Keratinocyte (primary cell): Measurements from ENCODE around the gene ZMAT3. TPM values are rescaled to one million over a fixed set of nuclear protein-coding genes. Genes with fewer than 3 reads are reported as not detected.
A peak's percentile ranks its signal among the peaks of the same experiment; 100 is the strongest.
"Not testable (repeated sequence)": the region's sequence is repeated elsewhere in the genome, so short reads cannot be mapped to it uniquely, and the experiment has no call there.

ENCODE experiments used
- DNase-seq: peaks from one replicate; pipeline ENCODE4 v3.0.0-alpha.2; 2011; ENCODE audit warnings: low read depth, missing footprints, low spot score
- FAIRE-seq: peaks from 2 replicates; lab custom pipeline; 2011; peaks lifted over from hg19 to GRCh38; lab: Jason Lieb, UNC
- H2AFZ ChIP-seq: 2 replicates; pipeline ENCODE4 v1.6.0; 2012; ENCODE audit warnings: low read length, control low read depth, inconsistent platforms; ENCODE audit not compliant: control insufficient read depth
- H3K27ac ChIP-seq: 2 replicates; pipeline ENCODE4 v1.5.1; 2011; ENCODE audit warnings: low read length; ENCODE audit not compliant: control insufficient read depth, insufficient read depth
- H3K27me3 ChIP-seq: 3 replicates; pipeline ENCODE4 v1.6.0; 2011; ENCODE audit warnings: low read length; ENCODE audit not compliant: control insufficient read depth, insufficient read depth; ENCODE audit errors: extremely low read depth
- H3K36me3 ChIP-seq, 2 experiments: 2 replicates in 1 of 2; 3 replicates in 1 of 2; pipeline ENCODE4 v1.5.1; 2011; ENCODE audit warnings: low read length in 2 of 2, mild to moderate bottlenecking in 1 of 2; ENCODE audit not compliant: control insufficient read depth in 2 of 2, insufficient read depth in 2 of 2; ENCODE audit errors: extremely low read depth in 1 of 2
- H3K4me1 ChIP-seq: 3 replicates; pipeline ENCODE4 v1.5.1; 2011; ENCODE audit warnings: low read length; ENCODE audit not compliant: control insufficient read depth, insufficient read depth; ENCODE audit errors: extremely low read depth
- H3K4me2 ChIP-seq: 3 replicates; pipeline ENCODE4 v1.6.0; 2011; ENCODE audit warnings: low read depth, low read length; ENCODE audit not compliant: control insufficient read depth, insufficient read depth; ENCODE audit errors: extremely low read depth
- H3K4me3 ChIP-seq, 3 experiments: fragments of 200-600 bp in 1 of 3; sonication (generic) in 1 of 3; 2 replicates in 2 of 3; 3 replicates in 1 of 3; pipeline ENCODE4 v1.5.1; 2011 to 2016; ENCODE audit warnings: low read length in 3 of 3, mild to moderate bottlenecking in 3 of 3, control low read depth in 2 of 3, inconsistent platforms in 1 of 3, low read depth in 1 of 3, mixed read lengths in 1 of 3, mixed run types in 1 of 3, moderate library complexity in 1 of 3; ENCODE audit not compliant: control insufficient read depth in 2 of 3, insufficient read depth in 2 of 3; ENCODE audit errors: extremely low read depth in 1 of 3
- H3K79me2 ChIP-seq: 2 replicates; pipeline ENCODE4 v1.6.0; 2012; ENCODE audit warnings: low read length; ENCODE audit not compliant: control insufficient read depth, insufficient read depth
- H3K9ac ChIP-seq: 3 replicates; pipeline ENCODE4 v1.6.0; 2011; ENCODE audit warnings: low read length; ENCODE audit not compliant: control insufficient read depth, insufficient read depth; ENCODE audit errors: extremely low read depth
- H3K9me1 ChIP-seq: 3 replicates; pipeline ENCODE4 v1.6.0; 2011; ENCODE audit warnings: low read length; ENCODE audit not compliant: control insufficient read depth, insufficient read depth; ENCODE audit errors: extremely low read depth
- H3K9me3 ChIP-seq: 2 replicates; pipeline ENCODE4 v1.5.1; 2012; ENCODE audit warnings: low read depth, low read length; ENCODE audit not compliant: control insufficient read depth
- H4K20me1 ChIP-seq: 3 replicates; pipeline ENCODE4 v1.6.0; 2011; ENCODE audit warnings: low read length; ENCODE audit not compliant: control insufficient read depth, insufficient read depth; ENCODE audit errors: extremely low read depth
- EZH2 ChIP-seq: IDR thresholded peaks from one replicate; pipeline ENCODE4 v1.6.1; 2012; ENCODE audit warnings: inconsistent platforms, mild to moderate bottlenecking, low read length, moderate library complexity
- dilution Hi-C: fragments of 300-500 bp; cut with MboI; formaldehyde crosslinking; loops from one replicate; pipeline ENCODE4 v1.7.0; 2020; ENCODE audit warnings: low sequenced_read_pairs; ENCODE audit not compliant: extremely low pct_ligation_motif_present
- polyA plus RNA-seq, 5 experiments: library from polyadenylated mRNA; depleted of rRNA in 3 of 5; stranded (reverse) in 3 of 5; stranded (forward) in 1 of 5; unstranded in 1 of 5; fragments of >200 nt; gene quantifications; 1 replicate in 1 of 5; 2 replicates in 3 of 5; 3 replicates in 1 of 5; pipeline versions ENCODE4 v1.2.1 to v1.2.3, GENCODE V29; 2011 to 2012; ENCODE audit warnings: missing spikeins in 2 of 5, low read depth in 1 of 5, low replicate concordance in 1 of 5
- TF ChIP-seq, protein P1 (sequence below), 3 experiments: IDR thresholded peaks in 1 of 3; conservative IDR thresholded peaks in 1 of 3; optimal IDR thresholded peaks in 1 of 3; 2 replicates in 2 of 3; 3 replicates in 1 of 3; pipeline versions ENCODE3 to v1.5.1; 2011; ENCODE audit warnings: low read length in 3 of 3, mild to moderate bottlenecking in 3 of 3, moderate library complexity in 2 of 3, control low read depth in 1 of 3, inconsistent platforms in 1 of 3; ENCODE audit not compliant: insufficient read depth in 2 of 3; ENCODE audit errors: extremely low read depth in 1 of 3

Gene ZMAT3
- polyA plus RNA-seq, 1 donor (not counting 4 experiments of a cell fraction or from before 2014, with no cell fraction given), result 15.5 TPM

DNA sequence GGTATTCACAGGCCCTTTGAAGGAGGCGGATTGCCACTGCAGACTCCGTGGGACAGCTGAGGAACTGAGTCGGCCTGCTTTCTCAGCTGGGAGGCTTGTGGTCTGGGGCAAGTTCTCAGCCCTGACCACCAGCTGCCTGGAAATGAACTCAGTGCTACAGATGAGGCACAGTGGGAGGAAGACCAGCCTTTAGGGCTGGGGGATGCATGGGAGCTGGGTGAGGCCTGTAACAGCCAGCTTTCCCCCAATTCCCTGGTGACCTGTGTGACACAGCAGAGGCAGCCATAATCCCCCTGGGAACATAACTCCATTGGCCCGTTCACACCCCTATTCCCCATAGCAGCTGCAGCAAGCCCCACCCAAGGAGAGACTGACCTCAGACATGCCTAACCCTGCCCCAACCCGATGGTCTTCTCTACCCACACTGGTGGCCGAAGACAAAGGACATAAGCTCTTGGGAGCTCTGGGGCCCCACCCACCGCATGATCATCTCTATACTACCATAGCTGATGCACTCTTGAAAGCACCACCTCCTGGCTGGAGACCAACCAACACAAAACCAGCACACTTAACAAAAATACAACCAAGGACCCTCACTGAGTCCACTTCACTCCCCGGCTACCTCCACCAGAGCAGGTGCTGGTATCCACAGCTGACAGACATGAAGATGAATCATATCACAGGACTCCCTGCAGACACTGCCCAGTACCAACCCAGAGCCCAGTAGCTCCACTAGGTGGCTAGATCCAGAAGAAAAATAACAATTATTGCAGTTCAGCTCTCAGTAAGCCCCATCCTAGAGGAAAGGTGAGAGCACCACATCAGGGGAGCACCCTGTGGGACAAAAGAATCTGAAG lies 24.9 kb downstream of the ZMAT3 start:
- FAIRE-seq, result no peak
- Histone ChIP-seq H3K79me2 (peaks cover 69% of the 10 kb centered on the region), H3K4me3 (no peak overlapping the region), H3K36me3 (no peaks in the 10 kb centered on the region), H3K4me2 (no peak overlapping the region), H3K27me3 (no peaks in the 10 kb centered on the region), H3K9me1 (no peaks in the 10 kb centered on the region), H3K9ac (no peak overlapping the region), H3K4me1 (no peaks in the 10 kb centered on the region), H2AFZ (no peak overlapping the region), H3K27ac (no peak overlapping the region), H3K9me3 (no peaks in the 10 kb centered on the region), H4K20me1 (peaks cover 2% of the 10 kb centered on the region)
- dilution Hi-C loops, result no loop called here
- no peak for TF ChIP-seq EZH2
- TF ChIP-seq, protein P1, sequence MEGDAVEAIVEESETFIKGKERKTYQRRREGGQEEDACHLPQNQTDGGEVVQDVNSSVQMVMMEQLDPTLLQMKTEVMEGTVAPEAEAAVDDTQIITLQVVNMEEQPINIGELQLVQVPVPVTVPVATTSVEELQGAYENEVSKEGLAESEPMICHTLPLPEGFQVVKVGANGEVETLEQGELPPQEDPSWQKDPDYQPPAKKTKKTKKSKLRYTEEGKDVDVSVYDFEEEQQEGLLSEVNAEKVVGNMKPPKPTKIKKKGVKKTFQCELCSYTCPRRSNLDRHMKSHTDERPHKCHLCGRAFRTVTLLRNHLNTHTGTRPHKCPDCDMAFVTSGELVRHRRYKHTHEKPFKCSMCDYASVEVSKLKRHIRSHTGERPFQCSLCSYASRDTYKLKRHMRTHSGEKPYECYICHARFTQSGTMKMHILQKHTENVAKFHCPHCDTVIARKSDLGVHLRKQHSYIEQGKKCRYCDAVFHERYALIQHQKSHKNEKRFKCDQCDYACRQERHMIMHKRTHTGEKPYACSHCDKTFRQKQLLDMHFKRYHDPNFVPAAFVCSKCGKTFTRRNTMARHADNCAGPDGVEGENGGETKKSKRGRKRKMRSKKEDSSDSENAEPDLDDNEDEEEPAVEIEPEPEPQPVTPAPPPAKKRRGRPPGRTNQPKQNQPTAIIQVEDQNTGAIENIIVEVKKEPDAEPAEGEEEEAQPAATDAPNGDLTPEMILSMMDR (optimal IDR thresholded peaks at IDR 0.05 in 1 of 3, IDR thresholded peaks at IDR 0.05 in 1 of 3, conservative IDR thresholded peaks at IDR 0.05 in 1 of 3; ENCODE audit: extremely low read depth in 1 of 3, insufficient read depth in 2 of 3, low read length in 3 of 3), result peak in 2 of 3 experiments; percentile 19 to 40
- DNase-seq, result no peak

- no peak overlapping the region for H3K4me3 ChIP-seq
- no peaks in the 10 kb centered on the region for H3K27me3 ChIP-seq
- no peaks in the 10 kb centered on the region for H3K36me3 ChIP-seq
- H3K79me2 ChIP-seq, result peaks cover 67% of the 10 kb centered on the region
- H3K4me1 ChIP-seq, result no peaks in the 10 kb centered on the region
- FAIRE-seq (no peak), DNase-seq (no peak)
- peaks cover 2% of the 10 kb centered on the region for H4K20me1 ChIP-seq
- dilution Hi-C loops, result no loop called here
- no peak overlapping the region for H3K9ac ChIP-seq
- H3K9me1 ChIP-seq, result no peaks in the 10 kb centered on the region
- H3K9me3 ChIP-seq, result no peaks in the 10 kb centered on the region
- TF ChIP-seq, protein P1 (optimal IDR thresholded peaks at IDR 0.05 in 1 of 3, IDR thresholded peaks at IDR 0.05 in 1 of 3, conservative IDR thresholded peaks at IDR 0.05 in 1 of 3; ENCODE audit: extremely low read depth in 1 of 3, insufficient read depth in 2 of 3, low read length in 3 of 3), result no peak
- TF ChIP-seq EZH2, result no peak
- no peak overlapping the region for H2AFZ ChIP-seq
- no peak overlapping the region for H3K27ac ChIP-seq
- no peak overlapping the region for H3K4me2 ChIP-seq
Observed at GRCh38 chr3:179045719-179046402, 25.7 kb downstream of the ZMAT3 start.

DNA sequence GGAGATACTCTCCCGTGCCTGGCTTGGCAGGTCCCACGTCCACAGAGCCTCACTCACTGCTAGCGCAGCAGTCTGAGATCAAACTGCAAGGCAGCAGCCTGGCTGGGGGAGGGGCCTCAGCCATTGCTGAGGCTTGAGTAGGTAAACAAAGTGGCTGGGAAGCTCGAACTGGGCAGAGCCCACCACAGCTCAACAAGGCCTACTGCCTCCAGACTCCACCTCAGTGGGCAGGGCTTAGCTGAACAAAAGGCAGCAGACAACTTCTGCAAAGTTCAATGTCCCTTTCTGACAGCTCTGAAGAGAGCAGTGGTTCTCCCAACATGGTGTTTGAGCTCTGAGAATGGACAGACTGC lies 32.7 kb downstream of the ZMAT3 start:
- DNase-seq, H3K9me3 ChIP-seq, H3K27me3 ChIP-seq, H3K4me3 ChIP-seq, H2AFZ ChIP-seq, dilution Hi-C loops, H3K36me3 ChIP-seq, H3K9me1 ChIP-seq, H3K4me2 ChIP-seq, FAIRE-seq, H3K9ac ChIP-seq, H3K27ac ChIP-seq, H4K20me1 ChIP-seq: not testable (repeated sequence)
- peaks cover 23% of the 10 kb centered on the region for H3K4me1 ChIP-seq
- peaks cover 49% of the 10 kb centered on the region for H3K79me2 ChIP-seq
